NCI-H2227 (cell line): ENCODE data around the gene CSNK1A1.
A peak's percentile ranks its signal among the peaks of the same experiment; 100 is the strongest.

Source experiments
- DNase-seq: peaks from one replicate; lab custom pipeline; 2025; ENCODE audit not compliant: unreplicated experiment; lab: John Stamatoyannopoulos, UW

CSNK1A1 gene

GRCh38 chr5:149495673-149496072 lies 55.6 kb downstream of the CSNK1A1 start:
- DNase-seq = no peak

GRCh38 chr5:149493316-149493715 lies 57.9 kb downstream of the CSNK1A1 start:
- DNase-seq = no peak

GRCh38 chr5:149492781-149493180 lies 58.5 kb downstream of the CSNK1A1 start:
- no peak for DNase-seq

- DNase-seq = no peak
These were observed 60.4 kb downstream of the CSNK1A1 start for GRCh38 chr5:149490599-149491485.

GRCh38 chr5:149489605-149490037 lies 61.6 kb downstream of the CSNK1A1 start:
- no peak for DNase-seq

- DNase-seq = no peak
These were observed 62.5 kb downstream of the CSNK1A1 start for GRCh38 chr5:149488645-149489306.

GRCh38 chr5:149487672-149488071 lies 63.6 kb downstream of the CSNK1A1 start:
- DNase-seq = no peak

GRCh38 chr5:149486726-149487635 lies 64.3 kb downstream of the CSNK1A1 start:
- no peak for DNase-seq

GRCh38 chr5:149485655-149486615 lies 65.3 kb downstream of the CSNK1A1 start:
- DNase-seq = no peak

- no peak for DNase-seq
These were observed 69.8 kb downstream of the CSNK1A1 start for GRCh38 chr5:149481485-149481884.

GRCh38 chr5:149478761-149479160 lies 72.5 kb downstream of the CSNK1A1 start:
- DNase-seq = no peak

GRCh38 chr5:149475777-149476176 lies 75.5 kb downstream of the CSNK1A1 start:
- DNase-seq = no peak

GRCh38 chr5:149474198-149474597 lies 77.0 kb downstream of the CSNK1A1 start:
- no peak for DNase-seq

- no peak for DNase-seq
These were observed 77.8 kb downstream of the CSNK1A1 start for GRCh38 chr5:149473441-149473840.

GRCh38 chr5:149472399-149472798 lies 78.8 kb downstream of the CSNK1A1 start:
- DNase-seq = no peak

- no peak for DNase-seq
These were observed 79.6 kb downstream of the CSNK1A1 start for GRCh38 chr5:149471406-149472183.

- no peak for DNase-seq
These were observed 80.3 kb downstream of the CSNK1A1 start for GRCh38 chr5:149470942-149471341.

- peak; percentile 64 for DNase-seq
These were observed 84.7 kb downstream of the CSNK1A1 start for GRCh38 chr5:149466457-149466972.
